ENCODE results near the gene CD47.

DNA sequence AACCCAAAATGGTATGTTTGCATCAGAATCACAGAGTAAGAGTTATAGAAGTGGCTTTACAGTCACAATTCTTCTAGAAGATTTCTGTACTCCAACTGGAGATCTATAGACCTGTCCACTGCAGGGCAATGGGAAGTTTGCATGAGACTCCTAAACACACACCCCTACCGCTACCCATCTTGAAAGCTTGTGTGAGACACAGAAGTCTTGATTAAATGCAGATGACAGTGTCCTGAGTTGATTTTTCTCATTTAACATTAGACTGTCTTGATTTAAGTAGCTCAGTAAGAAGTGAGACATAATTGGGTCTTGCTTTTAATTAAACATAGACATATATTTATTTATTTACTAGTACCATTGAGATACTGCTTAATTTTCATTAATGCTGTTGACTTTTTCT lies 54.4 kb downstream of the CD47 start:
- no peak for TF ChIP-seq CTCF (IDR thresholded peaks at IDR 0.05)
- TF ChIP-seq ZFX (IDR thresholded peaks at IDR 0.05; ENCODE audit: borderline replicate concordance): no peak

Data from 22Rv1 (cell line).